ENCODE results near the gene ASIC1. TPM values are rescaled to one million over a fixed set of nuclear protein-coding genes. Genes with fewer than 3 reads are reported as not detected.

The ASIC1 gene
- total and polyA plus RNA-seq, 2 experiments from 2014 or later, result 0.76 to 1.5 TPM

DNA sequence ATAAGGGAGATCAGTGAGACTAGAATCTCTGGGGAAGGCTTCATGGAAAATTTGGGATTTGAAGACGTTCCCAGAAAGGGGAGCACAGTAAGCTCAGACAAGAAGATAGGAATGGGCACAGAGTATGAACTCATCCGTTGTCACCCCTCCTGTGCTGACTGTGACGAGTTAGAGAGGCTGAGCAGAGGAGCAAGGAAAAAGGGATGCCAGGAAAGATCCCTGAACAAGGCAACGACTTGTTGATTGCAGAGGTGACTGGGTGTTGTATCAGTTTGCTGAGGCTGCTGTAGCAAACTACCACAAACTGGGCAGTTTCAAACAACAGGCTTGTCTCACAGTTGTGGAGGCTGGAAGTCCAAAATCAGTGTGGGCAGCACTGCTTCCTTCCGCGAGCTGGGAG is 40.6 kb downstream of the ASIC1 start:
- Mint-ChIP-seq H3K27me3 (ENCODE audit: insufficient read depth, low read depth, poor library complexity) (peaks cover 7% of the 10 kb centered on the region), H3K4me1 (peaks cover 24% of the 10 kb centered on the region), H3K36me3 (ENCODE audit: low read depth) (peaks cover 84% of the 10 kb centered on the region), H3K27ac (no peak overlapping the region), H3K4me3 (no peak overlapping the region), H3K9me3 (no peaks in the 10 kb centered on the region)
- Histone ChIP-seq H3K4me2 (no peak overlapping the region), H3K36me3 (ENCODE audit: insufficient read depth) (peaks cover 58% of the 10 kb centered on the region), H3K4me3 (no peak overlapping the region), H3K27ac (ENCODE audit: low read depth) (no peak overlapping the region), H3K9me2 (ENCODE audit: insufficient read depth) (no peaks in the 10 kb centered on the region), H3F3A (replicated peaks; ENCODE audit: low read depth) (peaks cover 8% of the 10 kb centered on the region; the same call in 1 of the 2 replicates), H3K4me1 (ENCODE audit: insufficient read depth) (0 out of 2 replicates have a peak, but pooled peaks cover under 1% of the 10 kb centered on the region), H2AFZ (no peak overlapping the region), H3K27me3 (ENCODE audit: insufficient read depth) (no peaks in the 10 kb centered on the region), H3K79me2 (replicated peaks; ENCODE audit: insufficient read depth) (no peaks in the 10 kb centered on the region), H4K20me1 (replicated peaks; ENCODE audit: insufficient read depth) (peaks cover 11% of the 10 kb centered on the region)
- DNase-seq (ENCODE audit: low spot score), result no peak
- ATAC-seq, result no peak
- TF ChIP-seq ZNF114 (CRISPR knock-in tag; IDR thresholded peaks at IDR 0.05), result no peak

DNA sequence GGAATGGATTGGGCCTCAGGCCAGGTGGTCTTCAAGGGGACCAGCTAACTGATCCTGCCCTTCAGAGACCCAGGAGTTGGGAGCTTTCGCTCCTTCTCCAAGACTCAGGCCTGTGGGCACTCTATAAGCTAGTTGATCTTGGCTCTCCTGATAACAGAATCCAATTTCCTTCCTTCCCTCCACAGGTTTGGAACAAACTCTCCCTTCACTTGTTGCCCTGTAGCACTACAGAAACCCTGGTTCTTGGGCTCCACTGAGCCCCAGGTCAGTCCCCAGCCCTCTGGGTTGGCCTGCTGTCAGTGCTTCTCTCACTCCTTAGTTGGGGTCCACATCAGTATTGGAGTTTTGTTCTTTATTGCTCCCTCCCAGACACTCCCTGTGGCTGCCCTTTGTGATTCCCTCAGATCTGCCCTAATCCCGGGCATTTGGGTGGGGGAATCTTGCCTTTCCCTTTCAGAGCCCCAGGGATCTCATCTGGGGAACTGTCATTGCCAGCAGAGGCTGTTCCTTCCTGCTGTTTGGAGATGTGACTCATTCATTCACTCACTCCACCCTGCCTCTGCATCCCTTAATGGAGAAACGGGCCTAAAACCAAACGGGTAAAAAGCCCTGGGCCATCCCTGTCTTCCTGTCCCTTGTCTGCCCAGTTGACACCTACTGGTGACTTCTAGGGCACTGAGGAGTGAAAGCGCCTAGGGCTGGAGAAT is 42.1 kb downstream of the ASIC1 start:
- Histone ChIP-seq H3K27me3 (ENCODE audit: insufficient read depth) (no peaks in the 10 kb centered on the region), H3F3A (replicated peaks; ENCODE audit: low read depth) (peaks cover 8% of the 10 kb centered on the region; the same call in 1 of the 2 replicates), H3K79me2 (replicated peaks; ENCODE audit: insufficient read depth) (no peaks in the 10 kb centered on the region), H4K20me1 (replicated peaks; ENCODE audit: insufficient read depth) (peaks cover 8% of the 10 kb centered on the region), H3K4me2 (no peak overlapping the region), H2AFZ (no peak overlapping the region), H3K4me1 (ENCODE audit: insufficient read depth) (peaks cover 12% of the 10 kb centered on the region; the same call in 1 of the 2 replicates), H3K27ac (ENCODE audit: low read depth) (no peak overlapping the region; the same call in 1 of the 2 replicates), H3K36me3 (ENCODE audit: insufficient read depth) (peaks cover 44% of the 10 kb centered on the region), H3K4me3 (no peak overlapping the region), H3K9me2 (ENCODE audit: insufficient read depth) (no peaks in the 10 kb centered on the region)
- H3K36me3 Mint-ChIP-seq (ENCODE audit: low read depth), result peaks cover 69% of the 10 kb centered on the region
- peaks cover 38% of the 10 kb centered on the region for H3K4me1 Mint-ChIP-seq
- peaks cover 7% of the 10 kb centered on the region for H3K27me3 Mint-ChIP-seq (ENCODE audit: insufficient read depth, low read depth, poor library complexity)
- no peaks in the 10 kb centered on the region for H3K9me3 Mint-ChIP-seq
- H3K27ac Mint-ChIP-seq, result peak overlapping the region; percentile 23; the same call in 1 of the 2 replicates
- no peak for TF ChIP-seq NANOG (IDR thresholded peaks at IDR 0.05; ENCODE audit: borderline replicate concordance)
- TF ChIP-seq REST (IDR thresholded peaks at IDR 0.05; ENCODE audit: unreplicated experiment), result no peak
- no peak for TF ChIP-seq POLR2AphosphoS5 (IDR thresholded peaks at IDR 0.05; ENCODE audit: low read depth)
- no peak for TF ChIP-seq ETS1 (IDR thresholded peaks at IDR 0.05)
- no peak overlapping the region for H3K4me3 Mint-ChIP-seq
- ATAC-seq, result no peak
- no peak for DNase-seq (ENCODE audit: low spot score)
